SK-N-SH (cell line): ENCODE data around the gene SF3B6. TPM values are rescaled to one million over a fixed set of nuclear protein-coding genes. Genes with fewer than 3 reads are reported as not detected.
A peak's percentile ranks its signal among the peaks of the same experiment; 100 is the strongest.

Source experiments
- CTCF ChIA-PET: fragments of 300-600, 350-600 bp; formaldehyde crosslinking; extraction: SDS; loops from one replicate; lab custom pipeline; 2021; lab: Yijun Ruan, JAX
- POLR2A ChIA-PET: fragments of 350-600 bp; sonication (Branson Sonifier 250); formaldehyde crosslinking; extraction: SDS; loops from one replicate; lab custom pipeline; 2020; ENCODE audit warnings: antibody characterized with exemption, inconsistent platforms; lab: Yijun Ruan, JAX
- DNase-seq: peaks from one replicate; pipeline ENCODE4 v3.0.0; 2012
- H2AFZ ChIP-seq: fragments of 200-600 bp; sonication (generic); 2 replicates; pipeline ENCODE4 v1.8.1; 2016; ENCODE audit warnings: antibody characterized with exemption, mild to moderate bottlenecking, low read depth
- H3F3A ChIP-seq: fragments of 200-600 bp; sonication (generic); replicated peaks from 2 replicates; pipeline ENCODE3; 2016; ENCODE audit warnings: antibody characterized with exemption, mild to moderate bottlenecking; ENCODE audit not compliant: insufficient read depth
- H3K27ac ChIP-seq, 2 experiments: fragments of 200-500 bp in 1 of 2; fragments of 200-600 bp in 1 of 2; sonication (Bioruptor generic) in 1 of 2; sonication (generic), shearing (Covaris generic) in 1 of 2; 2 replicates each; pipeline versions ENCODE4 v1.5.1 to v1.6.1; 2014 to 2016; ENCODE audit warnings: low read depth in 2 of 2, inconsistent platforms in 1 of 2, low read length in 1 of 2, mild to moderate bottlenecking in 1 of 2, mixed read lengths in 1 of 2
- H3K27me3 ChIP-seq: fragments of 200-600 bp; sonication (generic), shearing (Covaris generic); 2 replicates; pipeline ENCODE4 v1.6.1; 2016; ENCODE audit warnings: mixed run types; ENCODE audit not compliant: insufficient read depth
- H3K36me3 ChIP-seq, 2 experiments: fragments of 200-500 bp in 1 of 2; fragments of 200-600 bp in 1 of 2; sonication (Bioruptor generic) in 1 of 2; sonication (generic) in 1 of 2; replicated peaks in 1 of 2; 2 replicates each; pipeline versions ENCODE3 to v1.5.1; 2014 to 2016; ENCODE audit warnings: low read length in 1 of 2, mild to moderate bottlenecking in 1 of 2; ENCODE audit not compliant: insufficient read depth in 2 of 2, control insufficient read depth in 1 of 2
- H3K4me1 ChIP-seq, 2 experiments: fragments of 200-500 bp in 1 of 2; fragments of 200-600 bp in 1 of 2; sonication (Bioruptor generic) in 1 of 2; sonication (generic), shearing (Covaris generic) in 1 of 2; 2 replicates each; pipeline versions ENCODE4 v1.5.1 to v1.6.1; 2014 to 2016; ENCODE audit warnings: low read depth in 1 of 2, low read length in 1 of 2, mixed run types in 1 of 2; ENCODE audit not compliant: insufficient read depth in 2 of 2, control insufficient read depth in 1 of 2
- H3K4me2 ChIP-seq: fragments of 200-600 bp; sonication (generic), shearing (Covaris generic); 2 replicates; pipeline ENCODE4 v1.6.1; 2017; ENCODE audit warnings: mixed run types
- H3K4me3 ChIP-seq, 2 experiments: fragments of 200-500 bp in 1 of 2; fragments of 200-600 bp in 1 of 2; sonication (Bioruptor generic) in 1 of 2; sonication (generic), shearing (Covaris generic) in 1 of 2; 2 replicates each; pipeline versions ENCODE4 v1.5.1 to v1.8.1; 2014 to 2016; ENCODE audit warnings: low read depth in 2 of 2, inconsistent platforms in 1 of 2, low read length in 1 of 2, mild to moderate bottlenecking in 1 of 2, mixed read lengths in 1 of 2, moderate library complexity in 1 of 2
- H3K79me2 ChIP-seq: fragments of 200-600 bp; sonication (generic); 2 replicates; pipeline ENCODE4 v1.8.1; 2017; ENCODE audit warnings: mild to moderate bottlenecking; ENCODE audit not compliant: insufficient read depth
- H3K9ac ChIP-seq: fragments of 200-600 bp; sonication (generic); 2 replicates; pipeline ENCODE4 v1.6.1; 2017; ENCODE audit warnings: mixed run types
- H3K9me2 ChIP-seq: fragments of 200-600 bp; sonication (generic); 2 replicates; pipeline ENCODE4 v1.6.1; 2017; ENCODE audit warnings: mixed run types
- H3K9me3 ChIP-seq: fragments of 200-600 bp; sonication (generic); 2 replicates; pipeline ENCODE4 v1.6.1; 2017; ENCODE audit warnings: mixed run types, mild to moderate bottlenecking, moderate library complexity
- H4K20me1 ChIP-seq: fragments of 200-600 bp; sonication (generic); 2 replicates; pipeline ENCODE4 v1.6.1; 2017; ENCODE audit warnings: mild to moderate bottlenecking, mixed run types; ENCODE audit not compliant: insufficient read depth
- CHD2 ChIP-seq: fragments of 150-350 bp; IDR thresholded peaks from 2 replicates; pipeline ENCODE4 v1.6.1; 2018; ENCODE audit warnings: low read length; ENCODE audit not compliant: partially characterized antibody
- ELF1 ChIP-seq: IDR thresholded peaks from 2 replicates; pipeline ENCODE4 v1.4.0; 2012
- EZH2phosphoT487 ChIP-seq: fragments of 200-600 bp; sonication (generic); IDR thresholded peaks from 2 replicates; pipeline ENCODE4 v1.6.1; 2017; ENCODE audit warnings: low read depth, mixed run types, mild to moderate bottlenecking, antibody characterized with exemption, moderate library complexity, borderline replicate concordance
- FOXJ3 ChIP-seq: sonication (generic); formaldehyde crosslinking; IDR thresholded peaks from 2 replicates; pipeline ENCODE4 v1.5.1; 2020; ENCODE audit warnings: mild to moderate bottlenecking, missing genetic modification reagents
- FOXM1 ChIP-seq: IDR thresholded peaks from 2 replicates; pipeline ENCODE4 v1.4.0; 2012; ENCODE audit warnings: low read depth, mild to moderate bottlenecking
- JUND ChIP-seq: IDR thresholded peaks from 2 replicates; pipeline ENCODE4 v1.4.0; 2012
- MEF2A ChIP-seq: IDR thresholded peaks from 2 replicates; pipeline ENCODE4 v1.4.0; 2012; ENCODE audit warnings: low read depth, borderline replicate concordance
- MXI1 ChIP-seq: IDR thresholded peaks from 2 replicates; pipeline ENCODE4 v1.6.1; 2012; ENCODE audit warnings: mild to moderate bottlenecking, low read depth, low read length, improper control_type of control experiment
- NFIC ChIP-seq: IDR thresholded peaks from 2 replicates; pipeline ENCODE4 v1.4.0; 2012; ENCODE audit warnings: borderline replicate concordance
- NRF1 ChIP-seq: IDR thresholded peaks from 2 replicates; pipeline ENCODE4 v1.6.1; 2012; ENCODE audit warnings: low read depth, mild to moderate bottlenecking, low read length
- PBX3 ChIP-seq: IDR thresholded peaks from 2 replicates; pipeline ENCODE4; 2012
- POLR2AphosphoS5 ChIP-seq: IDR thresholded peaks from 2 replicates; pipeline ENCODE4 v1.6.1; 2012; ENCODE audit warnings: low read depth, low read length
- REST ChIP-seq: IDR thresholded peaks from 2 replicates; pipeline ENCODE4 v1.6.1; 2012; ENCODE audit warnings: mild to moderate bottlenecking, low read depth, low read length, moderate library complexity
- RFX5 ChIP-seq: IDR thresholded peaks from 2 replicates; pipeline ENCODE4 v1.6.1; 2012; ENCODE audit warnings: mild to moderate bottlenecking, improper control_type of control experiment, low read length
- SIN3A ChIP-seq: IDR thresholded peaks from 2 replicates; pipeline ENCODE4 v1.6.1; 2012; ENCODE audit warnings: low read depth, mild to moderate bottlenecking, low read length, moderate library complexity, borderline replicate concordance
- SMC3 ChIP-seq: IDR thresholded peaks from 2 replicates; pipeline ENCODE4 v1.6.1; 2012; ENCODE audit warnings: low read depth, low read length, improper control_type of control experiment
- TCF12 ChIP-seq: IDR thresholded peaks from 2 replicates; pipeline ENCODE4 v1.4.0; 2012
- TEAD4 ChIP-seq: IDR thresholded peaks from 2 replicates; pipeline ENCODE4 v1.4.0; 2012; ENCODE audit warnings: mild to moderate bottlenecking, borderline replicate concordance; ENCODE audit not compliant: insufficient read depth
- WGBS: methylation state at CpG from one replicate; pipeline ENCODE4 v1.1.6; 2017; ENCODE audit warnings: low lambda C conversion rate; 5-methylcytosine and 5-hydroxymethylcytosine counted together
- polyA plus RNA-seq, 3 experiments: library from polyadenylated mRNA; depleted of rRNA; stranded (reverse); fragments of >200 nt; gene quantifications; 2 replicates each; pipeline ENCODE4 v1.2.3, GENCODE V29; 2012
- TF ChIP-seq, protein P1 (sequence below): IDR thresholded peaks from 2 replicates; pipeline ENCODE4 v1.4.0; 2012; ENCODE audit warnings: low read depth, borderline replicate concordance
- TF ChIP-seq, protein P2 (sequence below): fragments of 150-350 bp; IDR thresholded peaks from 2 replicates; pipeline ENCODE4 v1.6.1; 2016; ENCODE audit warnings: mild to moderate bottlenecking, low read depth, low read length
- TF ChIP-seq, protein P3 (sequence below): fragments of 200-600 bp; sonication (generic); IDR thresholded peaks from 2 replicates; pipeline ENCODE4 v1.6.1; 2017; ENCODE audit warnings: antibody characterized with exemption, mild to moderate bottlenecking, moderate library complexity

SF3B6 gene
- polyA plus RNA-seq, 1 of the 3 experiments (the other 2 are of a cell fraction), result 275 TPM

- POLR2A ChIA-PET, result interaction anchor here (0.5 to 3.0 kb wide), 21 partner anchors 8 to 1408 kb away, joined by 3 to 66 read pairs (median 4); partner anchors contain the start of genes ATAD2B, CENPO, FAM228B and FKBP1B
- H3F3A ChIP-seq, result peaks cover 29% of the 10 kb centered on the region
- WGBS, result 0% methylated on average over 10 of the region's 44 CpGs
- TF ChIP-seq REST, result peak; percentile 4; the same call in 1 of the 2 replicates
- TF ChIP-seq TCF12, result peak; percentile 45; the same call in 1 of the 2 replicates
- TF ChIP-seq, protein P1, sequence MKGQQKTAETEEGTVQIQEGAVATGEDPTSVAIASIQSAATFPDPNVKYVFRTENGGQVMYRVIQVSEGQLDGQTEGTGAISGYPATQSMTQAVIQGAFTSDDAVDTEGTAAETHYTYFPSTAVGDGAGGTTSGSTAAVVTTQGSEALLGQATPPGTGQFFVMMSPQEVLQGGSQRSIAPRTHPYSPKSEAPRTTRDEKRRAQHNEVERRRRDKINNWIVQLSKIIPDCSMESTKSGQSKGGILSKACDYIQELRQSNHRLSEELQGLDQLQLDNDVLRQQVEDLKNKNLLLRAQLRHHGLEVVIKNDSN, result no peak
- no peak for TF ChIP-seq MEF2A
- no peak for TF ChIP-seq TEAD4
- peak; percentile 48; the same call in 1 of the 2 replicates for TF ChIP-seq SIN3A
- peak; percentile 68; the same call in 1 of the 2 replicates for TF ChIP-seq RFX5
- no peak for TF ChIP-seq EZH2phosphoT487
- TF ChIP-seq POLR2AphosphoS5, result peak; percentile 96
- TF ChIP-seq, protein P2, sequence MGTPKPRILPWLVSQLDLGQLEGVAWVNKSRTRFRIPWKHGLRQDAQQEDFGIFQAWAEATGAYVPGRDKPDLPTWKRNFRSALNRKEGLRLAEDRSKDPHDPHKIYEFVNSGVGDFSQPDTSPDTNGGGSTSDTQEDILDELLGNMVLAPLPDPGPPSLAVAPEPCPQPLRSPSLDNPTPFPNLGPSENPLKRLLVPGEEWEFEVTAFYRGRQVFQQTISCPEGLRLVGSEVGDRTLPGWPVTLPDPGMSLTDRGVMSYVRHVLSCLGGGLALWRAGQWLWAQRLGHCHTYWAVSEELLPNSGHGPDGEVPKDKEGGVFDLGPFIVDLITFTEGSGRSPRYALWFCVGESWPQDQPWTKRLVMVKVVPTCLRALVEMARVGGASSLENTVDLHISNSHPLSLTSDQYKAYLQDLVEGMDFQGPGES, result no peak
- TF ChIP-seq, protein P3, sequence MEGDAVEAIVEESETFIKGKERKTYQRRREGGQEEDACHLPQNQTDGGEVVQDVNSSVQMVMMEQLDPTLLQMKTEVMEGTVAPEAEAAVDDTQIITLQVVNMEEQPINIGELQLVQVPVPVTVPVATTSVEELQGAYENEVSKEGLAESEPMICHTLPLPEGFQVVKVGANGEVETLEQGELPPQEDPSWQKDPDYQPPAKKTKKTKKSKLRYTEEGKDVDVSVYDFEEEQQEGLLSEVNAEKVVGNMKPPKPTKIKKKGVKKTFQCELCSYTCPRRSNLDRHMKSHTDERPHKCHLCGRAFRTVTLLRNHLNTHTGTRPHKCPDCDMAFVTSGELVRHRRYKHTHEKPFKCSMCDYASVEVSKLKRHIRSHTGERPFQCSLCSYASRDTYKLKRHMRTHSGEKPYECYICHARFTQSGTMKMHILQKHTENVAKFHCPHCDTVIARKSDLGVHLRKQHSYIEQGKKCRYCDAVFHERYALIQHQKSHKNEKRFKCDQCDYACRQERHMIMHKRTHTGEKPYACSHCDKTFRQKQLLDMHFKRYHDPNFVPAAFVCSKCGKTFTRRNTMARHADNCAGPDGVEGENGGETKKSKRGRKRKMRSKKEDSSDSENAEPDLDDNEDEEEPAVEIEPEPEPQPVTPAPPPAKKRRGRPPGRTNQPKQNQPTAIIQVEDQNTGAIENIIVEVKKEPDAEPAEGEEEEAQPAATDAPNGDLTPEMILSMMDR, result peak; percentile 94
- TF ChIP-seq SMC3, result peak; percentile 75
- peak; percentile 1; the same call in 1 of the 2 replicates for TF ChIP-seq NRF1
- 0 out of 2 replicates have a peak, but pooled peaks have one; percentile 56 for TF ChIP-seq NFIC
- no peak for TF ChIP-seq FOXM1
- peak; percentile 5 for TF ChIP-seq CHD2
- TF ChIP-seq ELF1, result peak; percentile 44; the same call in 1 of the 2 replicates
- TF ChIP-seq FOXJ3 (CRISPR knock-in tag), result no peak
- peak; percentile 85 for TF ChIP-seq MXI1
- TF ChIP-seq PBX3, result peak; percentile 21; the same call in 1 of the 2 replicates
- no peak; the same call in 1 of the 2 replicates for TF ChIP-seq JUND
Measured at GRCh38 chr2:24084386-24085199, 8.5 kb upstream of the SF3B6 start, which contains the start of gene TP53I3. TSS of gene TP53I3 (minus strand) at chr2:24084834. CDS start at chr2:24084326, 508 bp downstream.

More at GRCh38 chr2:24084386-24085199, 8.5 kb upstream of the SF3B6 start, which contains the start of gene TP53I3:
- Histone ChIP-seq H3K27ac (peak within 1 kb of the TSS; percentile 86 to 95), H3K36me3 (peaks cover 22 to 33% of the 10 kb centered on the region in 2 experiments), H3K9ac (peak within 1 kb of the TSS; percentile 82), H3K9me3 (no peaks in the 10 kb centered on the region), H3K4me3 (peak within 1 kb of the TSS; percentile 66 to 72), H3K9me2 (no peaks in the 10 kb centered on the region), H3K27me3 (no peaks in the 10 kb centered on the region), H3K4me1 (peaks cover 0 to 21% of the 10 kb centered on the region in 2 experiments; a peak in 2 of 4 replicates), H3K4me2 (peak within 1 kb of the TSS; percentile 87), H3K79me2 (peaks cover 13% of the 10 kb centered on the region; the same call in 1 of the 2 replicates), H2AFZ (peak within 1 kb of the TSS; percentile 95), H4K20me1 (no peaks in the 10 kb centered on the region)
- peak; percentile 97 for DNase-seq
- CTCF ChIA-PET, result interaction anchor here (0.5 to 5.8 kb wide), 87 partner anchors 8 to 901 kb away, joined by 3 to 75 read pairs (median 4); partner anchors contain the start of genes ATAD2B, CENPO, FAM228B and FKBP1B
